OCI-LY3 (cell line): ENCODE data around the gene GNG14.

ENCODE experiments used
- H2AFZ ChIP-seq: fragments of 200-600, 300-600 bp; shearing (Covaris generic); 2 replicates; pipeline ENCODE4 v1.6.0; 2014; ENCODE audit warnings: antibody characterized with exemption, low read depth, low read length
- H3K27ac ChIP-seq: fragments of 200-600, 300-600 bp; sonication (generic); 2 replicates; pipeline ENCODE4 v1.5.1; 2014; ENCODE audit warnings: mild to moderate bottlenecking, low read length, moderate library complexity, mixed read lengths
- H3K27me3 ChIP-seq: fragments of 200-600, 300-600 bp; sonication (generic); 2 replicates; pipeline ENCODE4 v1.6.1; 2014; ENCODE audit warnings: low read depth, low read length, mixed read lengths
- H3K36me3 ChIP-seq: fragments of 200-600, 300-600 bp; sonication (generic); replicated peaks from 2 replicates; pipeline ENCODE3; 2014; ENCODE audit warnings: low read depth, low read length, mixed read lengths
- H3K4me1 ChIP-seq: fragments of 300-600, 200-600 bp; sonication (generic); 2 replicates; pipeline ENCODE4 v1.6.1; 2014; ENCODE audit warnings: low read length, mixed read lengths
- H3K4me2 ChIP-seq: fragments of 200-600, 300-600 bp; sonication (generic); 2 replicates; pipeline ENCODE4 v1.6.1; 2014; ENCODE audit warnings: low read length, mixed read lengths
- H3K4me3 ChIP-seq: fragments of 300-600, 200-600 bp; sonication (generic); 2 replicates; pipeline ENCODE4 v1.5.1; 2014; ENCODE audit warnings: antibody characterized with exemption, mild to moderate bottlenecking, low read length, moderate library complexity
- H3K79me2 ChIP-seq: fragments of 300-600, 200-600 bp; shearing (Covaris generic); 2 replicates; pipeline ENCODE4 v1.6.1; 2014; ENCODE audit warnings: mild to moderate bottlenecking, low read length, mixed read lengths
- H3K9ac ChIP-seq: fragments of 300-600, 200-600 bp; shearing (Covaris generic); 2 replicates; pipeline ENCODE4 v1.6.0; 2014; ENCODE audit warnings: mild to moderate bottlenecking, low read length, moderate library complexity
- H3K9me3 ChIP-seq: fragments of 200-600, 300-600 bp; shearing (Covaris generic); 2 replicates; pipeline ENCODE4 v1.6.1; 2014; ENCODE audit warnings: low read length, mixed read lengths; ENCODE audit not compliant: insufficient read depth
- H4K20me1 ChIP-seq: fragments of 200-600, 300-600 bp; sonication (generic); 2 replicates; pipeline ENCODE4 v1.6.1; 2016; ENCODE audit warnings: low read length, mixed read lengths; ENCODE audit not compliant: insufficient read depth
- CTCF ChIP-seq: fragments of 200-600, 300-600 bp; sonication (generic); IDR thresholded peaks from 2 replicates; pipeline ENCODE4 v1.5.1; 2014; ENCODE audit warnings: antibody characterized with exemption, low read length, low read depth
- EZH2phosphoT487 ChIP-seq: fragments of 200-600 bp; shearing (Covaris generic); IDR thresholded peaks from 2 replicates; pipeline ENCODE4 v1.6.1; 2018; ENCODE audit warnings: antibody characterized with exemption, mixed run types, low read depth

GNG14 gene

GRCh38 chr19:12730064-12730463, 42.3 kb downstream of the GNG14 start:
- peaks cover 37% of the 10 kb centered on the region for H4K20me1 ChIP-seq
- H3K4me2 ChIP-seq, result no peak overlapping the region
- H3K36me3 ChIP-seq, result peaks cover 42% of the 10 kb centered on the region
- no peak overlapping the region for H3K4me3 ChIP-seq
- H3K27me3 ChIP-seq, result no peaks in the 10 kb centered on the region
- H3K4me1 ChIP-seq, result peaks cover 15% of the 10 kb centered on the region
- TF ChIP-seq EZH2phosphoT487 (no peak), CTCF (no peak)
- no peaks in the 10 kb centered on the region for H3K9me3 ChIP-seq
- no peak overlapping the region for H3K9ac ChIP-seq
- peaks cover 58% of the 10 kb centered on the region for H3K79me2 ChIP-seq
- no peak overlapping the region for H3K27ac ChIP-seq
- H2AFZ ChIP-seq, result no peak overlapping the region

GRCh38 chr19:12731337-12731736, 43.5 kb downstream of the GNG14 start:
- Histone ChIP-seq H3K4me3 (no peak overlapping the region), H3K4me2 (no peak overlapping the region), H3K79me2 (peaks cover 62% of the 10 kb centered on the region), H3K36me3 (peaks cover 42% of the 10 kb centered on the region), H4K20me1 (peaks cover 37% of the 10 kb centered on the region), H3K27ac (no peak overlapping the region), H3K9me3 (no peaks in the 10 kb centered on the region), H2AFZ (no peak overlapping the region), H3K4me1 (peaks cover 22% of the 10 kb centered on the region), H3K27me3 (no peaks in the 10 kb centered on the region), H3K9ac (no peak overlapping the region)
- no peak for TF ChIP-seq CTCF
- TF ChIP-seq EZH2phosphoT487, result no peak

GRCh38 chr19:12733369-12734214, 45.8 kb downstream of the GNG14 start:
- peak overlapping the region; percentile 95 for H3K9ac ChIP-seq
- peaks cover 74% of the 10 kb centered on the region for H3K79me2 ChIP-seq
- no peaks in the 10 kb centered on the region for H3K9me3 ChIP-seq
- peaks cover 37% of the 10 kb centered on the region for H4K20me1 ChIP-seq
- H3K27me3 ChIP-seq, result no peaks in the 10 kb centered on the region
- H3K4me2 ChIP-seq, result peak overlapping the region; percentile 91
- peak overlapping the region; percentile 87 for H3K4me3 ChIP-seq
- H3K27ac ChIP-seq, result peak overlapping the region; percentile 73
- peaks cover 33% of the 10 kb centered on the region for H3K36me3 ChIP-seq
- TF ChIP-seq CTCF, result peak; percentile 68
- no peak for TF ChIP-seq EZH2phosphoT487
- H2AFZ ChIP-seq, result no peak overlapping the region
- H3K4me1 ChIP-seq, result peaks cover 33% of the 10 kb centered on the region

- peak within 1 kb of the TSS; percentile 64 for H3K9ac ChIP-seq
- H3K27ac ChIP-seq, result peak within 1 kb of the TSS; percentile 61
- H2AFZ ChIP-seq, result peak within 1 kb of the TSS; percentile 81
- peaks cover 45% of the 10 kb centered on the region for H3K79me2 ChIP-seq
- H3K27me3 ChIP-seq, result no peaks in the 10 kb centered on the region
- peak within 1 kb of the TSS; percentile 92 for H3K4me2 ChIP-seq
- H3K4me3 ChIP-seq, result peak within 1 kb of the TSS; percentile 85
- H3K4me1 ChIP-seq, result peaks cover 31% of the 10 kb centered on the region
- H3K9me3 ChIP-seq, result no peaks in the 10 kb centered on the region
- H3K36me3 ChIP-seq, result peaks cover 11% of the 10 kb centered on the region
- TF ChIP-seq EZH2phosphoT487 (no peak), CTCF (no peak)
- H4K20me1 ChIP-seq, result peaks cover 16% of the 10 kb centered on the region
These were observed 49.4 kb downstream of the GNG14 start, which contains the start of gene GET3 for GRCh38 chr19:12736995-12737834. TSS of gene GET3 (plus strand) at chr19:12737497. CDS start at chr19:12737506, 9 bp downstream.
